Placental epithelial cell (primary cell): Measurements from ENCODE around the gene ZNF491. TPM values are rescaled to one million over a fixed set of nuclear protein-coding genes. Genes with fewer than 3 reads are reported as not detected.

Experiments
- total RNA-seq: library from RNA; depleted of rRNA; stranded (reverse); fragments of >200 nt; gene quantifications from 2 replicates; pipeline ENCODE4 v1.2.3, GENCODE V29; 2012

The ZNF491 gene
- 1.4 and 3.5 TPM in 2 replicates for total RNA-seq

GRCh38 chr19:11798391-11799330 is at the start of gene ZNF491:
ZNF491 (plus strand) TSS chr19:11798523; CDS start chr19:11805954, 7,431 bp downstream.

GRCh38 chr19:11766597-11767591 is 31.4 kb upstream of the ZNF491 start, which contains the start of gene ZNF441:
ZNF441 (plus strand) TSS chr19:11767000; CDS start chr19:11767194, 194 bp downstream.

DNA sequence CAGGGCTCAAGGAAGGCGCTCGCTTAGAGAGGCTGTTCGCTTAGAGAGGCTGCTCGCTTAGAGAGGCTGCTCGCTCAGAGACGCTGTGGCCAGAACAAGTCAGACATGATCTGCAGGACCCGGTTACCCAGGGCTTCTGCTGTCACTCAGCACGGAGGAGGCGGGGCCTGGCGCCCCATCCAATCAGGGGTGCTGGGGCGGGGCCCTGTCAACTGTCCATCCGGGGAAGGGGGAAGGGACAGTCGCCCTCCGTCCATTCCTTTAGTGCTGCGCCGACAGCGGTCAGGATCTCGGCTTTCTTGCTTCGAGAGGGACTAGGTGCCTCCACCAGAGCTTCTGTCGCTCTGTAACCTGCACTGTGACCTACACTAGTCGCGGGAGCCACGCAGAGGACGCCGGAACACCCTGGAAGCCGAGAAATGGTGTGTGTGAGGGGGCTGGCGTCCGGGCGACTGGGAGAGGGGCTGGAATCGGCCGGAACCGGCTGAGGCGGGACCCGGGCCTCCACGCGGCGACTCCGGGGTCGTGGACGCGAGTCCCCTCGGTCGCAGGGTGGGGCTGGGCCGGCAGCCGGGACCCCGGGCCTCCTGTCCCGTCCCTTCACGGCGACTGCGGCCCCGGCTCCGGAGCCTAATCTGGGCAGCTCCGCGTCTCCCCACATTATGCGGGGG is 15.8 kb downstream of the ZNF491 start, which contains the start of gene ZNF440:
TSS of gene ZNF440 (plus strand) at position 245 of the 671 bp plus-strand sequence. CDS start at position 420, 175 bp downstream.

DNA sequence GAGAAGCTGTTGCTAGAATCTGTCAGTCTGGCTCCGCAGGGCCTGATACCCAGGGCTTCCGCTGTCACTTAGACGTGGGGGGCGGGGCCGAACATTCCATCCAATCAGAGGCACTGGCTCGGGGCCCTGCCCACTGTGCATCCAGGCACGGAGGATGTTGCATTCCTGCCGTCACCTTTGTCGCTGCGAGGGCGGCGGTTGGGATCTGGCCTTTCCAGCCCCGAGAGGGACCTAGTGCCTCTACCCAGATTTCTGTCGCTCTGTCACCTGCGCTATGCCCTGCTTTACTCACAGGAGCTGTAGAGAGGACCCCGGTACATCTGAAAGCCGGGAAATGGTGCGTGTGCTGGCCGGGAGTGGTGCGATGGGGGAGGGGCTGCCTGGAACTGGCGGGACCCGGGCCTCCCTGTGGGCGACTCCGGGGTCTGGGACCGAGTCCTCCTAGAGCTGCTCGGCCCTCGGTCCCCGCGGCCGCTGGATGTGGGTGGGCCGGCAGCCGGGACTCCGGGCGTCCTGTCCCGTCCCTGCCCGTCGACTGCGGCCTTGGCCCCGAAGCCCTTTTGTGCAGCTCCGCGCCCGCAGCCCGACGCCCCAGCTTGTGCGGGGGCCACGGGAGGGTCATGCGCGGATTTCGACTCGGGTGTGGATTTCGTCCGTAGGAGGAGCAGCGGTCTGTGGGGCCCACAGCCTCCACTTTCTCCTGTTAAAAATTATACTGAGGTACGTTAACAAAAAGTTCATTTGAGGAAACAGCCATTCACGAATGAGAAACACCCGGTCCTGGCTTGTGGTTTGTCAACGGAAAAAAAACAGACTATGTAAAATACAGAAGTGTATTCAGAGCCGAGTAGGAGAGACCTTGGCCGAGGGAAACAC is 50.5 kb downstream of the ZNF491 start, which contains the start of gene ZNF439:
TSS of gene ZNF439 (plus strand) at position 133 of the 876 bp plus-strand sequence. CDS start at position 275, 142 bp downstream.

Other genes starting within 250 kb of the ZNF491 start
- 14.9 and 36.8 TPM in 2 replicates for gene ELOF1, start 239.3 kb upstream of the ZNF491 start, total RNA-seq
- 0.79 and 2.1 TPM in 2 replicates for gene ACP5, start 220.9 kb upstream of the ZNF491 start, total RNA-seq
- 20.5 and 23.9 TPM in 2 replicates for gene ZNF627, start 201.0 kb upstream of the ZNF491 start, total RNA-seq
- 18.7 and 29.4 TPM in 2 replicates for gene ZNF823, start 59.6 kb upstream of the ZNF491 start, total RNA-seq
- gene ZNF441, start 31.5 kb upstream of the ZNF491 start, total RNA-seq = 9.1 and 10.2 TPM in 2 replicates
- gene ZNF440, start 15.8 kb downstream of the ZNF491 start, total RNA-seq = 10.7 and 18.1 TPM in 2 replicates
- gene ZNF439, start 50.2 kb downstream of the ZNF491 start, total RNA-seq = 14.7 and 17.3 TPM in 2 replicates
- 27.9 and 38.4 TPM in 2 replicates for gene ZNF69, start 89.3 kb downstream of the ZNF491 start, total RNA-seq
- gene ZNF700, start 126.6 kb downstream of the ZNF491 start, total RNA-seq = 7.6 and 8.2 TPM in 2 replicates
- gene ZNF763, start 166.5 kb downstream of the ZNF491 start, total RNA-seq = 2.7 and 3.5 TPM in 2 replicates
- gene ZNF433, start 237.2 kb downstream of the ZNF491 start, total RNA-seq = 7.4 and 15.7 TPM in 2 replicates